GM18873 (cell line): Measurements from ENCODE around the gene CIRBP.
A peak's percentile ranks its signal among the peaks of the same experiment; 100 is the strongest.

ENCODE experiments used
- ATAC-seq: cut with Tn5 transposase; IDR thresholded peaks from one replicate; pipeline ENCODE4 v1.9.1; 2021; ENCODE audit warnings: mild to moderate bottlenecking, moderate library complexity, moderate number of reproducible peaks; ENCODE audit not compliant: unreplicated experiment, low FRiP score

The CIRBP gene

GRCh38 chr19:1269065-1269477 is at the start of gene CIRBP:
Gene CIRBP, plus strand, starts transcription at chr19:1269332. Its CDS starts 1,602 bp downstream, at chr19:1270934.
- ATAC-seq = peak; percentile 58

DNA sequence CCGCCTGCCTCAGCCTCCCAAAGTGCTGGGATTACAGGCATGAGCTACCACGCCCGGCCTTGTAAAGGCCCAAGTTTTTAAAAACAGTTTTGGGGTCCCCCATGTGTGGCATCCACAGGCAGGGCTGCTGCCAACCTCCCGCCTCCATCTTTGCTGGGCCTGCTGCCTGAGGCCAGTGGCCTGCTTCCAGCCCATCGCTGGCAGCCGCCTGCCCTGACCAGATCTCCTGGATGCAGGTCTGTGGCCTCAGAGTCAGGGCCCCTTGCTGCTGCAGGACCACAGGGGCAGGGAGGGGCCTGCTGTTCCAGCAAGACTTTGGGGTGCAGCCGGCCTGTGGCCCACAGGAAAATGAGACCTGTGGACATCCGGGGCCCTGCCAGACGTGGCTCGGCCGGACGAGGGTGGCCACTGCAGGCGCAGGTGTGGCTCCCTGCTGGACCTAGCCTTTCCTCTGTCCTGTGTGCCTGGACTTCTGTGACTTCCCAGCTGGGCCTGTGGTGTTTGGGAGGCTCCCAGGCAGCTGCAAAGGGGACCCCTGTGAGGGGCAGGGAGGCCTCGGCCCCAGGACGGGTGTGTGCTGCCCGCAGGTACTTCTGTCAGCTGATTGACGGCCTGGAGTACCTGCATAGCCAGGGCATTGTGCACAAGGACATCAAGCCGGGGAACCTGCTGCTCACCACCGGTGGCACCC is 49.2 kb upstream of the CIRBP start:
- no peak for ATAC-seq

- no peak for ATAC-seq
These were observed 48.6 kb upstream of the CIRBP start for GRCh38 chr19:1220477-1220930.

GRCh38 chr19:1220976-1221903 is 47.9 kb upstream of the CIRBP start:
- ATAC-seq = no peak

DNA sequence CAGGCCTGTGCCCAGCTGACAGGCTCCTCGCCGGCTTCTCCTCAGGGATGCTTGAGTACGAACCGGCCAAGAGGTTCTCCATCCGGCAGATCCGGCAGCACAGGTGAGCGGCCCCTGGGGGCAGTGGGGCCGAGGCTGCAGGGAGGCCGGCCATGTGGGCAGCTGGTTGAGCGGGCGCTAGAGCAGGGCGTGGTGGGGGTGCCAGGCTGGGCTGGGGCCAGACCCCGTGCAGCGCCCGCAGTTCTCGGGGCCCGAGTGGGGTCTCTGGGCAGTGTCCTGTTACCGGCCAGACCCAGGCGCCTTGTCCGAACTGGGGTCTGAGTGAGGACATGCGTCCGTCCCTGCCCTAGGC is 47.3 kb upstream of the CIRBP start:
- ATAC-seq = no peak

GRCh38 chr19:1222394-1222793 is 46.7 kb upstream of the CIRBP start:
- ATAC-seq = no peak

- ATAC-seq = no peak
These were observed 45.9 kb upstream of the CIRBP start for GRCh38 chr19:1223018-1223855.

DNA sequence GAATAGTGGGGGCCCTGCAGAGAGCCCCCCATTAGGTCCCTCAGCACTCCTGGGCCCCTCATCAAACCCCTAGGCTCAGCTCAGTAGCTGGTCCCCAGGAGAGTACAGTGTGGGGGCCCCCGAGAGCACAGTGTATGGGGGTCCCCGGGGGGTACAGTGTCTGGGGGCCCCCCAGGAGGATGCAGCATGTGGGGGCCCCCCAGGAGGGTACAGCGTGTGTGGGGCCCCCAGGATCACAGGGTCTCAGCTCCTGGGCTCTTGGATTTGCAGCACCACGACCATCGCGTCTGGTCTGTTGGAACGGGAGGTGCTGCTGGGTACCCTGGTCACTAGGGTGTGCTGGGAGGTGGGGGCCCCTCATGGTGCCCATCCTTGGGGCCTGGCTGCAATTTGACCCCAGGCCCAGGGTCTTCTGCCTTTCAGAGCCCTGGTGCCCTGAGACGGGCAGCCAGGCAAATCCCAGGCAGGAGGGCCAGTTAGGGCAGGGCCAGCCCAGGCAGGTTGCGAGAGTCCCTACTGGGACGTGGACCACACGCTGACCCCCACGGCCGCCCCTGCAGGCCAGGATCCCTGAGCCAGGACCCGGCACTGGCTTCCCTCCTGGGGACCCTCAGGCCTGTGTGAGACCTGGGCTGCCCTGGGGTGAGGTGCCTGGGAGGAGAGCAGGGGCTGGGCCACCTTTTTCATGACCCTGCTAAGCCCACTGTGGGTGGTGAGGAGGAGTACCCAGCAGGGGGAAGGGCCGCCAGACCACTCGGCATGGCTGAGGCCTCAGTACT is 44.9 kb upstream of the CIRBP start:
- ATAC-seq = no peak

- ATAC-seq = no peak
These were observed 44.3 kb upstream of the CIRBP start for GRCh38 chr19:1224847-1225246.

- no peak for ATAC-seq
These were observed 43.5 kb upstream of the CIRBP start for GRCh38 chr19:1225440-1226226.

DNA sequence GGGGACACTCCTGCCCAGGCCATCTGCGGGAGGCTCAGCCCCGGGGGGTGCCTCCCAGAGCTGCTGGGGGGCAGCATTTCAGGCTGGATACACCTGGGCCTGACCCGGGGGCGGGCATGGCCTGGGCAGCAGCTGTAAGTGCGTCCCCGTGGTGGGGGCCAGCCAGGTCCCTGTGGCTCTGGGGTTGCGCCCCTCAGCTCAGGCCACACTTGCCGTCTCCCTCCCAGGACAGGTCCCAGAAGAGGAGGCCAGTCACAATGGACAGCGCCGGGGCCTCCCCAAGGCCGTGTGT is 43.0 kb upstream of the CIRBP start:
- no peak for ATAC-seq

DNA sequence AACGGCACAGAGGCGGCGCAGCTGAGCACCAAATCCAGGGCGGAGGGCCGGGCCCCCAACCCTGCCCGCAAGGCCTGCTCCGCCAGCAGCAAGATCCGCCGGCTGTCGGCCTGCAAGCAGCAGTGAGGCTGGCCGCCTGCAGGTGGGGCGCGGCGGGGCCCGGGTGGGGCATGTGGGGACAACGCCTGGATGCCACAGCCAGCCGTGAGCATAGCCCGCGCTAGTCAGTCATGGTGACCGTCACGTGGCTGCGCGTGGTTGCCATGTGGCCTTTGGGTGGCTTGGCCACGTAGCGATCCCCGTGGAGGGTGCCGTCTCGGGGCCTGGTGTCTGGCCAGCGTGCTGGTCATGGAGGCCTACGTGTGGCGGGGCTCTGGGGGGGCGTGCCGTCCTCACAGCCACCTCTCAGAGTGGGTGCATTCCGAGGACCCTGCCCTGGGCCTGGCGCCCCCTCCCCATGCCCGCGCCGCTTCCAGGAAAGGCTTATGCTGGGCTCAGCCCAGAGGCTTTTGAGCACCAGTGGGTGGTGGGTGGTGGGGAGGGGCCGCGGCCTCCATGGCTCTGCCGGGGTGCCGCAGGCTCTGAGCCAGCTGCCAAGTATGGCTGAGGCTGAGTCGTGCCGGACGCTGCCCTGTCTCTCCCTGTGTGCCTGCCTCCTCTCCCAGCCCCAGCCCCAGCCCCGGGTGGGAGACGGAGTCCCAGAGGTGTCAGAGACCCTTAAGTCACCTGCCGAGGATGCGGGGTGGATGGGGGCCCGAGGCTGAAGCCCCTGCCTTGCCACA is 42.4 kb upstream of the CIRBP start:
- no peak for ATAC-seq

DNA sequence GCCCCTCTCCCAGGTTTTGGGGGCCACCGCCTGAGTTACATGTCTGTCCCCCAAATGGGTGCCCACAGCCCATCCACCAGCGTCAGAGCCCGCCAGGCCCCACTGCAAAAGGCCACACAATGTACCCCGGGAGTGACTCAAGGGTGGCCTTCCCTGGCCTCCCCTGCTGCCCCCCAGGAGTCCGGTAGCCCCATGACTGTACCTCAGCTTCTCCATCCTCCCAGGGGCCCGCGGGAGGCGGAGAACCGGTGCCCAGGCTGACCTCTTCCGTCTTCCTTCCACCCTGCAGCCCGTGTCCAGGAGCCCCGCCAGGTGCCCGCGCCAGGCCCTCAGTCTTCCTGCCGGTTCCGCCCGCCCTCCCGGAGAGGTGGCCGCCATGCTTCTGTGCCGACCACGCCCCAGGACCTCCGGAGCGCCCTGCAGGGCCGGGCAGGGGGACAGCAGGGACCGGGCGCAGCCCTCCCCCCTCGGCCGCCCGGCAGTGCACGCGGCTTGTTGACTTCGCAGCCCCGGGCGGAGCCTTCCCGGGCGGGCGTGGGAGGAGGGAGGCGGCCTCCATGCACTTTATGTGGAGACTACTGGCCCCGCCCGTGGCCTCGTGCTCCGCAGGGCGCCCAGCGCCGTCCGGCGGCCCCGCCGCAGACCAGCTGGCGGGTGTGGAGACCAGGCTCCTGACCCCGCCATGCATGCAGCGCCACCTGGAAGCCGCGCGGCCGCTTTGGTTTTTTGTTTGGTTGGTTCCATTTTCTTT is 41.7 kb upstream of the CIRBP start:
- ATAC-seq = no peak

DNA sequence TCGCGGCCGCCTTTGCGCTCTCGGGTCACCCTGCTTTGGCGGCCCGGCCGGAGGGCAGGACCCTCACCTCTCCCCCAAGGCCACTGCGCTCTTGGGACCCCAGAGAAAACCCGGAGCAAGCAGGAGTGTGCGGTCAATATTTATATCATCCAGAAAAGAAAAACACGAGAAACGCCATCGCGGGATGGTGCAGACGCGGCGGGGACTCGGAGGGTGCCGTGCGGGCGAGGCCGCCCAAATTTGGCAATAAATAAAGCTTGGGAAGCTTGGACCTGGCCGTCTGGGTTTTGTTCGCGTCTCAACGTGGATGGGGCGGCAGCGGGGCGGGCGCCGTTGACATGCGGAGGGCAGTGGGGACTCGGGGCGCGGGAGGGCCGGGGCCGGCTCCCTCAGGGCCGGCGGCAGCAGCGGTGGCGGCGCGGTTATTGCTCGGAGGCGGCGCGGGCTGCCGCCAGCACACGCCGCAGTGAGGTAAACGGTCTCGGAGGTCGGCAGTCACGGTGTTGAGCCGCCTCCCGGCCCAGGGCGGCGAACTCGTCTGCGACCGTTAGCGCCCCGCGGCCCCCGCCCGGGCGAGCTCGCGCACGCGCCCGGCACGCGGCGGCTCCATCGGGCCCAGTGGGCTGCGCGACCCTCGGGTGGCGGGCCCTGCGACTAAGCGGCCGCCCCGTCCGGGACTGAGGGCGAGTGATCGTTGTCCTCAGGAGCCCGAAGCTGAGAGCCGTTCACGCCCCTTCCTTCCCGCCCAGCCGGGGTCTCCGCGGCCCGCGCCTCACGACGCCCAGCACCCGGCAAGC is 40.8 kb upstream of the CIRBP start:
- ATAC-seq = no peak

- no peak for ATAC-seq
These were observed 39.8 kb upstream of the CIRBP start for GRCh38 chr19:1229056-1229923.
